CD4-positive, alpha-beta T cell treated with Interleukin-17A for 4 hours (primary cell): ENCODE data around the gene NUDT3.
A peak's percentile ranks its signal among the peaks of the same experiment; 100 is the strongest.
"Not testable (repeated sequence)": the region's sequence is repeated elsewhere in the genome, so short reads cannot be mapped to it uniquely, and the experiment has no call there.

Experiments
- DNase-seq: peaks from one replicate; pipeline ENCODE4 v3.0.0-alpha.2; 2020; ENCODE audit warnings: mixed read lengths

NUDT3 gene

DNA sequence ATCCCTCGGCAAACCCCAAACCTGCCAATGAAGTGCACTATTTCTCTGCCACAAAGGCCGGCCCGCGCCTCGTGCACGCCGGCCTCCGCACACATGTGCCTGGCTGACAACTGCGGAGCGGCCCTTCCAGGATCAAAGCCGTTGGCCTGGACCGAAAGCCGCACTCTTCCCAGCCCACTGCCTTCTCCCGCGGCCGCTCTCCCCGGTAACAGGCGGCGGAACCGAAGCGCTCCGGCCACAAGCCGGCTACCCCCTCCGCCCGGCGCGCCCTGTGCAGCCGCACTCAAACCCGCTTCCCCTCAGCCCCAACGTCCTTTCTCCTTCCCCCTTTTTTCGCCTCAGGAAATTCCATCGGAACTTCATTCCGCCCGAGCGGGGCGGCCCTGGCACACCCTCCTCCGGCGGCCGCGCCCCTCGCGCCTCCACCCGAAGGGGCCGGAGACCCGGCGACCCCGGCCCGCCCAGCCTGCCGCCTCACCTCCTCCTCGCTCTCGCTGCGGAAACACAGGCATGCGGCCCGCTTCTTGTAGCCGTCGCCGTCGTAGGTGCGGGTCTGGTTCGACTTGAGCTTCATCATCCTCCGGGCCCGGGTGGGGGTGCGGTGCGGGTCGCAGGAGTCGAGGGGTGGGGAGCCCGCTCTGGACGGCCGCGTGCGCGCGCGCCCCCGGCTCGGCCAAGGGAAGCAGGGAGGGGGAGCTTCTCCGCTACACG, 528 bp downstream of the NUDT3 start:
- peak; percentile 67 for DNase-seq

- no peak for DNase-seq
Observed at GRCh38 chr6:34391473-34391785, 1.0 kb downstream of the NUDT3 start.

GRCh38 chr6:34390531-34391472, 1.7 kb downstream of the NUDT3 start:
- DNase-seq, result no peak

GRCh38 chr6:34389034-34389433, 3.4 kb downstream of the NUDT3 start:
- no peak for DNase-seq

DNA sequence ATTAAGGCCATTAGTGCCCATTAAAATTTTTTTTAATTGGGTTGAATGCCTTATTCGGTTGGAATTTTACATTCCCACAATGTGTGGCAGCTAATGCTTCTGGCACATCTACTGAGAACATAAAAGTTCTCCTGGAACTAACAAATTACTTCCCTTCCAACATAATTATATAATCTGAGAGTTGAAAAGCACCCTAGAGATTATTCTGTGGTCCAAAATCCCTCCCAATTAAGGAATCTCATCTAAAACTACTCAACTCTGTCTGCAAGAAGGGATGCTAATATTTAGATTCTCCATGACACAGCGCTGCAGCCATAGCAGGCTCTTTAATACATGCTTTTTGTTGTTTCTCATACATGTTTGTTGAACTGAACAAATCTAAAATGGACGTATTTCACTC, 4.0 kb downstream of the NUDT3 start:
- no peak for DNase-seq

- DNase-seq, result no peak
Observed at GRCh38 chr6:34386316-34387137, 5.9 kb downstream of the NUDT3 start.

DNA sequence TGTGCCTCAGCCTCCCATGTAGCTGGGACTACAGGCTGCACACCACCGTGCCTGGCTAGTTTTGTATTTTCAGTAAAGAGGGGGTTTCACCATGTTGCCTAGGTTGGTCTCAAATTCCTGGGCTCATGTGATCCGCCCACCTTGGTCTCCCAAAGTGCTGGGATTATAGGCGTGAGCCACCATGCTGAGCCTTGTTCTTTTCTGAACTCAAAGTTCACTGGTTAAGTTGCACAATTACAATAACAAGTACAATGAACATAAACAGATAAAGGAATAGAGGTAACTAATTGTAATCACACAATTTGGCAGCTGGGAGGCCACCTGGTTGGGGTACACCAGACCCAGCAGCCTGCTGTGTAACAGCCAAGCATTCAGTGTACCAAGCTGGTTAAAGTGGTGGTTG, 6.7 kb downstream of the NUDT3 start:
- DNase-seq, result no peak

- no peak for DNase-seq
Observed at GRCh38 chr6:34384321-34385153, 7.9 kb downstream of the NUDT3 start.

- no peak for DNase-seq
Observed at GRCh38 chr6:34383656-34384320, 8.7 kb downstream of the NUDT3 start.

- DNase-seq, result no peak
Observed at GRCh38 chr6:34383161-34383631, 9.3 kb downstream of the NUDT3 start.

- no peak for DNase-seq
Observed at GRCh38 chr6:34381081-34381480, 11.4 kb downstream of the NUDT3 start.

DNA sequence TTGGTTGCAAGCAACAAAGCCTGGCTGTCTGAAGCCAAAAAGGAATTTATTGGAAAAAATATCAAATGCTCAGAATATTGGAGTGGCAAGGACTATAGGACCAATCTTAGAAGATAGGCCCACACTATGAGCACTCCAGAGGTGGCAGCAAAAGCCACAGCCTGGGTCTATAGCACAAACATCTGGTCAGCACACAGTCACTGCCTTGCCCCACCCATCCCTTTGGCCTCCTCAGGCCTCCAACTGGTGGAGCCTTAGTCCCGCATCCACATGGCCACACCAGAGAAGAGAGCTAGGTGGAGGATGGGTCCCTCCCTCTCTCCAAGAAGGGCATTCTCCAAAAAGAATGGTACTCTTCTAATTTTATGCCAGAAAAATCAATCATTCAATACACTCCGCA, 14.0 kb downstream of the NUDT3 start:
- no peak for DNase-seq

- no peak for DNase-seq
Observed at GRCh38 chr6:34377984-34378383, 14.5 kb downstream of the NUDT3 start.

- DNase-seq, result not testable (repeated sequence)
Observed at GRCh38 chr6:34377571-34377970, 14.9 kb downstream of the NUDT3 start.

GRCh38 chr6:34375833-34376232, 16.6 kb downstream of the NUDT3 start:
- DNase-seq, result no peak

DNA sequence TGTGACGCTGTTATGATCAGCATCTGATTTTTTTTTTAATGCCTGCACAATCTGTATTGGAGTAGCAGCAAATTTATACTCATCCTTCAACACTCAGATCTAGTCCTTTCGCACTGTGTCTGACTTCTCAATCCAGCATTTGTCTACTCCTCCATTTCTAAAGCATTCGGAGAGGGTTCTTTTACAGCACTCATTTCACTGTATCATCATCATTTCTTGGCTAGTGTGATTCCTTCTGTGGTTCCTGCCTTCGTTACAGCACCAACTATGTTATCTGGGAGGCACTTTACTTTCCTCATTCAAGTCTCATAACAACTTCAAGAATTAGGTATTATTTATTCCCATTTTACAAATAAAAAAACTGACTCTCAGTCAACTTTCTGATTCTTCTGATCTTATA, 18.0 kb downstream of the NUDT3 start:
- no peak for DNase-seq

- no peak for DNase-seq
Observed at GRCh38 chr6:34374069-34374468, 18.4 kb downstream of the NUDT3 start.

DNA sequence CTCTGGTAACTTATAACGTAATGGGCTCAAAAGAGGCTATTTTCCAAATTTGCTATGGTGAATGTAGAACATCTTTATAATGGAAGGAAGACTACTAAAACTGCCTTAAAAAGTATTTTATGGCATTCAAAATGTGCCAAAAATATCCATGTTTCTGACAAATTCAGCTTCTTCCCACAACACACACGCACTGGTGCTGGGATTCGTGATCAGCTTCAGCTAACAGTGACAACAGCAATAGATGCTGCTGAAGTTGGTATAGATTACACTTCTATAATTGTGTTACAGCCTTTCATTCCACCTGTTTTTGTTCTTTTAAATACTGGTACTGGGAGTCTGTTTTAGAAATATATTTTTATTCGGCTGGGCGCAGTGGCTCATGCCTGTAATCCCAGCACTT, 19.0 kb downstream of the NUDT3 start:
- DNase-seq, result no peak

GRCh38 chr6:34371865-34372264, 20.6 kb downstream of the NUDT3 start:
- not testable (repeated sequence) for DNase-seq

DNA sequence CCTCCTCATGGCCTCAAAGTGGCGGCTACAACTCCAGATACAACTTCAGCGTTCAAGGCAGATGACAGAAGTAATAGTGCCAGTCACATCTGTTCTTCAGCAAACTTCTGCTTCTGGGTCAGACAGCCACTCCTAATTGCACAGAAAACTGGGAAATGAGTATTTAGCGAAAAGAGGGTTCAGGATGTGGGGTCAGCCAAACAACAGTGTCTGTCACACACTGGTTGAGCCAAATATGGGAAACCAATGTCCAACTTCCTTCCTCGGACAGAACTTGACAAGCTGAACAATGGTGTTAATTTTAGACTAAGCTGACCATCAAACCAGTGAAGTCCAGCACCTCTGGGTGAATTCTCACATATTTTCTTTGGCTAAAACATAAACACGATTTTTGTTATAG, 22.1 kb downstream of the NUDT3 start:
- DNase-seq, result no peak

- no peak for DNase-seq
Observed at GRCh38 chr6:34369385-34369784, 23.1 kb downstream of the NUDT3 start.

DNA sequence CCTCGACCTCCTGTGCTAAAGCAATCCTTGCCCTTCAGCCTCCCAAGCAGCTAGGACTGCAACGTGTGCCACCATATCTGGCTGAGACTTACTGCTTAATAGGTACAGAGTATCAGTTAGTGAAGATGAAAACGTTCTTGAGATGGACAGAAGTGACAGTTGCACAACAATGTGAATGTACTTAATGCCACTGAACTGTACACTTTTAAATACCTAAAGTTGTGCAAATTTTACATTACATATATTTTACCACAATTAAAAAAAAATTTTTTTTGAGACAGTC, 25.9 kb downstream of the NUDT3 start:
- no peak for DNase-seq
